ENCODE data around the gene ZBTB20.

DNA sequence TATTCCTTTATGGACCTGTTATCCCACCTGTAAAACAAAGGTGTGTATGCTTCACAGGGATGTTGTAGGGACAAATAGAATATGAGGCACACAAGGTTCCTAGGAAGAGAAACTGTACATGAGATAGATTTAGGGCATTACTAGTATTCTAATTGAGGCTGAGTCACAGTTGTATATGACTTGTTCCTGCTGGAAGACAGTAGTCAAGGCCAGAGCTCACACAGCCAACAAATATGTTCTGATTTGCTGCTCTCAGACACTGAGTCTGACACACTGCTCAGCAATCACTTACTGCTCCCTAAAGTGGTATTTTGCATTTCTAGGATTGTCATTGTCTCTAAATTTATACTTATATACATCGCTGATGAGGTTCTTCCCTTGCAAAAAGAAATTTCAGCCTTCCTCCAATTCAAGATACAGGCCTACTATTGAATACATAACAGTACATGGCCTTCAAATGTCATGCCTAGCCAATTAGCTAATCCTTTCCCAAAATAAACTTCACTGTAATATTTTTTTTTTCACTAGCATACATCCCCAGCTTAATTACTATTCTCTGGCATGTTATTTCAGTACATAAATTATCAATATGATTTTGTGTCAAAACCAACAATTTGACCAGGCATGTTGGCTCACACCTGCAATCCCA is 783.4 kb downstream of the ZBTB20 start:
- no peak for TF ChIP-seq CTCF (IDR thresholded peaks at IDR 0.05)
- no peak for TF ChIP-seq EP300 (IDR thresholded peaks at IDR 0.05)
